T-helper 17 cell (primary cell): ENCODE measurements around the gene SLC19A2. TPM values are rescaled to one million over a fixed set of nuclear protein-coding genes. Genes with fewer than 3 reads are reported as not detected.
"Not testable (repeated sequence)": the region's sequence is repeated elsewhere in the genome, so short reads cannot be mapped to it uniquely, and the experiment has no call there.

ENCODE experiments used
- ATAC-seq: fragments of 150-1000 bp; cut with Tn5 transposase; 2 replicates; pipeline ENCODE4 v1.10.0; 2021; ENCODE audit warnings: mild to moderate bottlenecking, moderate library complexity
- DNase-seq, 3 donors: peaks; one replicate each; pipeline versions ENCODE4 v3.0.0 to v3.0.0-alpha.2; 2020 to 2021
- H3K9me3 ChIP-seq: one replicate; pipeline ENCODE4 v1.7.0; 2013; ENCODE audit warnings: low read length, mild to moderate bottlenecking; ENCODE audit not compliant: control insufficient read depth, poor library complexity, severe bottlenecking
- H3K27ac Mint-ChIP-seq: one replicate; pipeline ENCODE4 v1.8.0; 2022; ENCODE audit warnings: mild to moderate bottlenecking, moderate library complexity, mixed read lengths
- H3K27me3 Mint-ChIP-seq: one replicate; pipeline ENCODE4 v1.8.0; 2022; ENCODE audit warnings: mixed read lengths
- H3K36me3 Mint-ChIP-seq: one replicate; pipeline ENCODE4 v1.8.0; 2022; ENCODE audit warnings: low read depth, mixed read lengths
- H3K4me1 Mint-ChIP-seq: one replicate; pipeline ENCODE4 v1.8.0; 2022; ENCODE audit warnings: mild to moderate bottlenecking, mixed read lengths
- H3K4me3 Mint-ChIP-seq: one replicate; pipeline ENCODE4 v1.8.0; 2022; ENCODE audit warnings: mild to moderate bottlenecking, moderate library complexity, mixed read lengths
- total RNA-seq, 4 donors: library from RNA in 2 of 4; stranded (reverse) in 2 of 4; gene quantifications; one replicate each; pipeline ENCODE4 v1.2.3 and lab custom pipeline; 2022 to 2026

The SLC19A2 gene
- total RNA-seq, 2 donors from 2014 or later, result 2.5 to 2.9 TPM

- ATAC-seq (no peak), DNase-seq (no peak)
- H3K27ac Mint-ChIP-seq, result no peak overlapping the region
- no peaks in the 10 kb centered on the region for H3K4me1 Mint-ChIP-seq
- H3K9me3 ChIP-seq, result no peaks in the 10 kb centered on the region
- H3K4me3 Mint-ChIP-seq, result no peak overlapping the region
- no peaks in the 10 kb centered on the region for H3K27me3 Mint-ChIP-seq
- H3K36me3 Mint-ChIP-seq, result peaks cover 5% of the 10 kb centered on the region
Observed at GRCh38 chr1:169521226-169521625, 35.5 kb upstream of the SLC19A2 start.

- H3K9me3 ChIP-seq, result no peaks in the 10 kb centered on the region
- H3K27me3 Mint-ChIP-seq, result no peaks in the 10 kb centered on the region
- DNase-seq (no peak), ATAC-seq (no peak)
- H3K4me3 Mint-ChIP-seq, result no peak overlapping the region
- no peaks in the 10 kb centered on the region for H3K4me1 Mint-ChIP-seq
- H3K27ac Mint-ChIP-seq, result peak overlapping the region; percentile 32
- peaks cover 7% of the 10 kb centered on the region for H3K36me3 Mint-ChIP-seq
Observed at GRCh38 chr1:169517558-169518186, 31.9 kb upstream of the SLC19A2 start.

- DNase-seq (no peak), ATAC-seq (no peak)
- H3K36me3 Mint-ChIP-seq, result peaks cover 7% of the 10 kb centered on the region
- H3K4me3 Mint-ChIP-seq, result no peak overlapping the region
- H3K9me3 ChIP-seq, result no peaks in the 10 kb centered on the region
- no peaks in the 10 kb centered on the region for H3K27me3 Mint-ChIP-seq
- H3K27ac Mint-ChIP-seq, result no peak overlapping the region
- no peaks in the 10 kb centered on the region for H3K4me1 Mint-ChIP-seq
Observed at GRCh38 chr1:169515641-169516040, 29.9 kb upstream of the SLC19A2 start.

DNA sequence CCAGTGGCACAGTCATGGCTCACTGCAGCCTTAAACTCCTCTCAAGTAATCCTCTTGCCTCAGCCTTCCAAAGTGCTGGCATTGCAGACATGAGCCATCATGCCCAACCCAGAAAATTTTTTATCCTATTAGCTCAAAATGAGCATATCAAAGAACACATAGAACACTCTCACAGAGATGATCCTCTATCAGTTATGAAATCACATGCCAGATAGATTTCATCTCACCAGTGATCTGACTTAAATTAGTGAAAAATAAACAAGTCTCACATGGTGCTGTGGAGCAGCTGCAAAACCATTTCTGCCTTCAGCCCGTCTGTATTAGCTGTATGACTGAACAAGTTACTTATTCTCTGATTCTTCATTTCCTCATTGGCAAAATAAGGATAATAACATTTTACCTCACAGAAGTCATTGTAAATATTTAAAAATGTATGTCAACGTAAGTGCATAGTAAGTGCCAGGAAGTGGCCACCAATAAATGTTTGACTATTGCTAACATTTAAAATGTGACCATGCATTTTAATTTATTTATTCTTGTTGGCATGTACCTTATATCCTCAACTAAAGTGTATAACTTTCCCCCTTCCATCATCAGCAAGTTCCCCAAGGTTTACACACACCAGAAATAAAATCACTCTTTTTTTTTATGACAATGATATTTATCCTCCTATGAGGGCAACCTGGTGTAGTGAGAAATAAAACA, 29.0 kb upstream of the SLC19A2 start:
- H3K9me3 ChIP-seq, result no peaks in the 10 kb centered on the region
- H3K27me3 Mint-ChIP-seq, result no peaks in the 10 kb centered on the region
- DNase-seq, result no peak
- peaks cover 7% of the 10 kb centered on the region for H3K36me3 Mint-ChIP-seq
- H3K27ac Mint-ChIP-seq, result no peak overlapping the region
- H3K4me3 Mint-ChIP-seq, result no peak overlapping the region
- ATAC-seq, result no peak
- no peaks in the 10 kb centered on the region for H3K4me1 Mint-ChIP-seq

GRCh38 chr1:169513208-169513607, 27.5 kb upstream of the SLC19A2 start:
- H3K27ac Mint-ChIP-seq, result no peak overlapping the region
- H3K4me1 Mint-ChIP-seq, result peaks cover 7% of the 10 kb centered on the region
- peaks cover 2% of the 10 kb centered on the region for H3K36me3 Mint-ChIP-seq
- DNase-seq, result no peak
- no peak overlapping the region for H3K4me3 Mint-ChIP-seq
- H3K27me3 Mint-ChIP-seq, result no peaks in the 10 kb centered on the region
- ATAC-seq, result no peak
- no peaks in the 10 kb centered on the region for H3K9me3 ChIP-seq

GRCh38 chr1:169511316-169512005, 25.7 kb upstream of the SLC19A2 start:
- DNase-seq, result no peak
- H3K4me1 Mint-ChIP-seq, result peaks cover 8% of the 10 kb centered on the region
- H3K27ac Mint-ChIP-seq, result no peak overlapping the region
- H3K9me3 ChIP-seq, result no peaks in the 10 kb centered on the region
- H3K36me3 Mint-ChIP-seq, result peaks cover 2% of the 10 kb centered on the region
- H3K4me3 Mint-ChIP-seq, result no peak overlapping the region
- H3K27me3 Mint-ChIP-seq, result no peaks in the 10 kb centered on the region
- ATAC-seq, result no peak

GRCh38 chr1:169510060-169510459, 24.3 kb upstream of the SLC19A2 start:
- Mint-ChIP-seq H3K4me1 (peaks cover 12% of the 10 kb centered on the region), H3K36me3 (peaks cover 2% of the 10 kb centered on the region), H3K27ac (no peak overlapping the region), H3K4me3 (no peak overlapping the region), H3K27me3 (no peaks in the 10 kb centered on the region)
- H3K9me3 ChIP-seq, result no peaks in the 10 kb centered on the region
- ATAC-seq (no peak), DNase-seq (no peak)

GRCh38 chr1:169509354-169509753, 23.6 kb upstream of the SLC19A2 start:
- Mint-ChIP-seq H3K27me3 (no peaks in the 10 kb centered on the region), H3K4me3 (no peak overlapping the region), H3K36me3 (peaks cover 2% of the 10 kb centered on the region), H3K27ac (no peak overlapping the region), H3K4me1 (peaks cover 13% of the 10 kb centered on the region)
- no peak for ATAC-seq
- no peaks in the 10 kb centered on the region for H3K9me3 ChIP-seq
- no peak for DNase-seq

GRCh38 chr1:169508432-169509338, 22.9 kb upstream of the SLC19A2 start:
- Mint-ChIP-seq H3K27ac (no peak overlapping the region), H3K36me3 (peaks cover 2% of the 10 kb centered on the region), H3K27me3 (no peaks in the 10 kb centered on the region), H3K4me1 (peaks cover 13% of the 10 kb centered on the region), H3K4me3 (no peak overlapping the region)
- DNase-seq (no peak), ATAC-seq (no peak)
- no peaks in the 10 kb centered on the region for H3K9me3 ChIP-seq

GRCh38 chr1:169507413-169507812, 21.7 kb upstream of the SLC19A2 start:
- H3K27me3 Mint-ChIP-seq, result no peaks in the 10 kb centered on the region

DNA sequence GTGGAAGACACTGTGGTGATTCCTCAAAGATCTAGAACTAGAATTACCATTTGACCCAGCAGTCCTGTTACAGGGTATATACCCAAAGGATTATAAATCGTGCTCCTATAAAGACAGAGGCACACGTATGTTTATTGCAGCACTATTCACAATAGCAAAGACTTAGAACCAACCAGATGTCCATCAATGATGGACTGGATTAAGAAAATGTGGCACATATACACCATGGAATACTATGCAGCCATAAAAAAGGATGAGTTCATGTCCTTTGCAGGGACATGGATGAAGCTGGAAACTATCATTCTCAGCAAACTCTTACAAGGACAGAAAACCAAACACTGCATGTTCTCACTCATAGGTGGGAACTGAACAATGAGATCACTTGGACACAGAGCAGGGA, 17.9 kb upstream of the SLC19A2 start:
- H3K27me3 Mint-ChIP-seq, H3K4me1 Mint-ChIP-seq, H3K27ac Mint-ChIP-seq, ATAC-seq, H3K36me3 Mint-ChIP-seq, DNase-seq, H3K9me3 ChIP-seq, H3K4me3 Mint-ChIP-seq: not testable (repeated sequence)

More at GRCh38 chr1:169507413-169507812, 21.7 kb upstream of the SLC19A2 start:
- H3K9me3 ChIP-seq, result no peaks in the 10 kb centered on the region
- Mint-ChIP-seq H3K27ac (no peak overlapping the region), H3K36me3 (no peaks in the 10 kb centered on the region), H3K4me1 (peaks cover 13% of the 10 kb centered on the region), H3K4me3 (no peak overlapping the region)
- DNase-seq (no peak), ATAC-seq (no peak)

DNA sequence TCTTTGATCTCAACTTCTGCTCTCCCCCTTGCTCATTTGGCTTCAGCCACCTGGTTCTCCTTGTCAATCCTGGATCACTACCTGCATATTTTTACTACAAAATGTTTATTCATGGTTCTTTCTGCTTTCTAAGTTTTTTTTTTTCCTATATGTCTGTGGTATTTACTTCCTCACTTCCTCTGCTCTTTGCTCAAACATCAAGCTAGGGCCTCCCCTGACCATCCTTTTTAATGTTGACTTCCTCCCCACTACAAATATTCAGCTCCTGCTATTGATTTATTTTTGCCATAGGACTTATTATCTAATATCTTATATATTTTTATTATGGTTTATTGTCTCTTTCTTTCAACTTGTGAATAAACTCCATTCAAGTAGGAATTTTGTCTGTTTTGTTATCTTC, 14.1 kb upstream of the SLC19A2 start:
- Mint-ChIP-seq H3K27me3 (peaks cover 27% of the 10 kb centered on the region), H3K27ac (no peak overlapping the region), H3K4me1 (peaks cover 2% of the 10 kb centered on the region), H3K36me3 (peaks cover 13% of the 10 kb centered on the region), H3K4me3 (no peak overlapping the region)
- ATAC-seq (no peak), DNase-seq (no peak)
- H3K9me3 ChIP-seq, result no peaks in the 10 kb centered on the region

GRCh38 chr1:169497317-169497716, 11.6 kb upstream of the SLC19A2 start:
- H3K27ac Mint-ChIP-seq, result no peak overlapping the region
- no peak overlapping the region for H3K4me3 Mint-ChIP-seq
- peaks cover 52% of the 10 kb centered on the region for H3K27me3 Mint-ChIP-seq
- H3K36me3 Mint-ChIP-seq, result peaks cover 13% of the 10 kb centered on the region
- H3K9me3 ChIP-seq, result no peaks in the 10 kb centered on the region
- H3K4me1 Mint-ChIP-seq, result peaks cover 2% of the 10 kb centered on the region
- no peak for DNase-seq
- ATAC-seq, result no peak
